CD4-positive, alpha-beta memory T cell (primary cell): Measurements from ENCODE around the gene ALAS1. TPM values are rescaled to one million over a fixed set of nuclear protein-coding genes. Genes with fewer than 3 reads are reported as not detected.
"Not testable (repeated sequence)": the region's sequence is repeated elsewhere in the genome, so short reads cannot be mapped to it uniquely, and the experiment has no call there.

ENCODE experiments used
- CTCF ChIA-PET: fragments of 350-600 bp; sonication (Branson Sonifier 250); formaldehyde crosslinking; loops from one replicate; lab custom pipeline; 2021; ENCODE audit warnings: inconsistent platforms; ENCODE audit not compliant: partially characterized antibody; lab: Charles Lee
- POLR2A ChIA-PET: fragments of 350-600 bp; sonication (Branson Sonifier 250); formaldehyde crosslinking; loops from one replicate; lab custom pipeline; 2021; ENCODE audit not compliant: partially characterized antibody; lab: Charles Lee
- DNase-seq, 5 donors: peaks; one replicate each; pipeline versions ENCODE4 v3.0.0 to v3.0.0-alpha.2; 2020 to 2022; ENCODE audit warnings: mixed read lengths in 1 of 5
- H3K27ac ChIP-seq: one replicate; pipeline ENCODE4 v1.7.0; 2013; ENCODE audit warnings: low read depth, low read length
- H3K27me3 ChIP-seq: 2 replicates; pipeline ENCODE4 v1.7.0; 2013; ENCODE audit warnings: mild to moderate bottlenecking, low read length, moderate library complexity; ENCODE audit not compliant: insufficient read depth
- H3K36me3 ChIP-seq: 2 replicates; pipeline ENCODE4 v1.7.0; 2013; ENCODE audit warnings: mild to moderate bottlenecking, low read length, moderate library complexity; ENCODE audit not compliant: insufficient read depth
- H3K4me1 ChIP-seq: 2 replicates; pipeline ENCODE4 v1.7.0; 2013; ENCODE audit warnings: mild to moderate bottlenecking, low read length, moderate library complexity; ENCODE audit not compliant: insufficient read depth
- H3K4me3 ChIP-seq, 2 donors: one replicate each; pipeline ENCODE4 v1.7.0; 2013; ENCODE audit warnings: low read length in 2 of 2, mild to moderate bottlenecking in 1 of 2
- H3K9me3 ChIP-seq, 2 donors: one replicate each; pipeline ENCODE4 v1.7.0; 2013; ENCODE audit warnings: low read length in 2 of 2, control low read depth in 1 of 2; ENCODE audit not compliant: control insufficient read depth in 1 of 2
- H3K27ac Mint-ChIP-seq, 7 donors: one replicate each; pipeline ENCODE4 v1.8.0; 2020 to 2021; ENCODE audit warnings: mixed read lengths in 7 of 7, mild to moderate bottlenecking in 6 of 7, inconsistent platforms in 3 of 7, moderate library complexity in 3 of 7
- H3K27me3 Mint-ChIP-seq, 2 donors: one replicate each; pipeline ENCODE4 v1.8.0; 2020 to 2021; ENCODE audit warnings: mixed read lengths in 2 of 2
- H3K36me3 Mint-ChIP-seq, 2 donors: one replicate each; pipeline ENCODE4 v1.8.0; 2020 to 2021; ENCODE audit warnings: mixed read lengths in 2 of 2, inconsistent platforms in 1 of 2, mild to moderate bottlenecking in 1 of 2
- H3K4me1 Mint-ChIP-seq, 4 donors: one replicate each; pipeline ENCODE4 v1.8.0; 2020 to 2021; ENCODE audit warnings: mixed read lengths in 4 of 4, mild to moderate bottlenecking in 1 of 4
- H3K4me3 Mint-ChIP-seq, 8 donors: one replicate each; pipeline ENCODE4 v1.8.0; 2020 to 2021; ENCODE audit warnings: mixed read lengths in 8 of 8, mild to moderate bottlenecking in 7 of 8, moderate library complexity in 6 of 8, inconsistent platforms in 3 of 8
- H3K9me3 Mint-ChIP-seq, 8 donors: one replicate each; pipeline ENCODE4 v1.8.0; 2020 to 2021; ENCODE audit warnings: mixed read lengths in 8 of 8, mild to moderate bottlenecking in 5 of 8, inconsistent platforms in 3 of 8, moderate library complexity in 1 of 8
- intact Hi-C: fragments of 100-400 bp; cut with micrococcal nuclease; formaldehyde crosslinking; loops from one replicate; pipeline ENCODE4 v1.15.1; 2023
- polyA plus RNA-seq, 2 donors: library from polyadenylated mRNA; unstranded; fragments of 300-500 nt; fragmentation: Illumina TruSeq; gene quantifications; one replicate each; pipeline ENCODE4 v1.2.3, GENCODE V29; 2021
- total RNA-seq, 2 experiments: library from RNA; stranded (reverse); gene quantifications; one replicate each; pipeline ENCODE4 v1.2.3, GENCODE V29; 2021

ALAS1 gene
- total and polyA plus RNA-seq, 4 experiments from 2014 or later, result 30.0 to 35.4 (median 32.5) TPM

- intact Hi-C loops, H3K4me3 Mint-ChIP-seq: not testable (repeated sequence)
- POLR2A ChIA-PET, result interaction anchor here (0.8 kb wide), 1 partner anchor 9 kb away, joined by 3 read pairs; no protein-coding TSS in a partner anchor
These were observed 27.7 kb upstream of the ALAS1 start for GRCh38 chr3:52170217-52170616.

GRCh38 chr3:52171514-52172261, 26.3 kb upstream of the ALAS1 start:
- Histone ChIP-seq H3K4me3 (no peak overlapping the region), H3K27ac (no peak overlapping the region), H3K27me3 (no peaks in the 10 kb centered on the region), H3K9me3 (no peaks in the 10 kb centered on the region), H3K4me1 (no peaks in the 10 kb centered on the region), H3K36me3 (no peaks in the 10 kb centered on the region)
- POLR2A ChIA-PET, result no interaction called here
- no peaks in the 10 kb centered on the region for H3K36me3 Mint-ChIP-seq
- H3K4me1 Mint-ChIP-seq, result peaks cover 0 to 4% (median under 1%) of the 10 kb centered on the region in 4 donors
- CTCF ChIA-PET, result interaction anchor here (0.8 kb wide), 1 partner anchor 27 kb away, joined by 3 read pairs; no protein-coding TSS in a partner anchor
- intact Hi-C loops, result no loop called here
- no peak overlapping the region for H3K4me3 Mint-ChIP-seq
- no peak overlapping the region for H3K27ac Mint-ChIP-seq
- peaks cover 0 to 2% (median 0%) of the 10 kb centered on the region in 8 donors for H3K9me3 Mint-ChIP-seq
- DNase-seq, result no peak
- H3K27me3 Mint-ChIP-seq, result peaks cover 2% of the 10 kb centered on the region in 2 donors

More at GRCh38 chr3:52170217-52170616, 27.7 kb upstream of the ALAS1 start:
- CTCF ChIA-PET, result interaction anchor here (0.7 to 0.9 kb wide), 4 partner anchors 19 to 146 kb away, joined by 3 to 4 read pairs (median 3); no protein-coding TSS in a partner anchor
- not testable (repeated sequence) for H3K4me1 ChIP-seq, H3K9me3 ChIP-seq, H3K36me3 Mint-ChIP-seq, H3K27ac ChIP-seq, H3K4me1 Mint-ChIP-seq, H3K4me3 ChIP-seq, H3K27ac Mint-ChIP-seq, H3K27me3 ChIP-seq, H3K36me3 ChIP-seq, DNase-seq, H3K27me3 Mint-ChIP-seq, H3K9me3 Mint-ChIP-seq

- Mint-ChIP-seq H3K4me1 (peaks cover 0 to 4% (median under 1%) of the 10 kb centered on the region in 4 donors), H3K9me3 (peaks cover 0 to 2% (median 0%) of the 10 kb centered on the region in 8 donors), H3K4me3 (no peak overlapping the region), H3K27me3 (peaks cover 2% of the 10 kb centered on the region in 2 donors), H3K36me3 (no peaks in the 10 kb centered on the region), H3K27ac (no peak overlapping the region)
- no peak for DNase-seq
- no peak overlapping the region for H3K27ac ChIP-seq
- ChIA-PET CTCF (interaction anchor here (0.8 kb wide), 1 partner anchor 28 kb away, joined by 3 read pairs; no protein-coding TSS in a partner anchor), POLR2A (no interaction called here)
- intact Hi-C loops, result no loop called here
- H3K4me3 ChIP-seq, result no peak overlapping the region
- no peaks in the 10 kb centered on the region for H3K9me3 ChIP-seq
- H3K4me1 ChIP-seq, result no peaks in the 10 kb centered on the region
- H3K27me3 ChIP-seq, result no peaks in the 10 kb centered on the region
- no peaks in the 10 kb centered on the region for H3K36me3 ChIP-seq
These were observed 25.6 kb upstream of the ALAS1 start for GRCh38 chr3:52172262-52172757.

- no peak overlapping the region for H3K27ac ChIP-seq
- no peaks in the 10 kb centered on the region for H3K36me3 ChIP-seq
- peaks cover 0 to 2% (median 0%) of the 10 kb centered on the region in 8 donors for H3K9me3 Mint-ChIP-seq
- H3K4me1 Mint-ChIP-seq, result peaks cover 0 to 4% (median under 1%) of the 10 kb centered on the region in 4 donors
- ChIA-PET POLR2A (no interaction called here), CTCF (no interaction called here)
- H3K4me1 ChIP-seq, result no peaks in the 10 kb centered on the region
- H3K4me3 ChIP-seq, result no peak overlapping the region
- intact Hi-C loops, result no loop called here
- no peaks in the 10 kb centered on the region for H3K36me3 Mint-ChIP-seq
- H3K27me3 ChIP-seq, result no peaks in the 10 kb centered on the region
- H3K4me3 Mint-ChIP-seq, result no peak overlapping the region
- peak overlapping the region in 2 of 7 donors; percentile 14 to 77 for H3K27ac Mint-ChIP-seq
- DNase-seq, result no peak
- H3K27me3 Mint-ChIP-seq, result peaks cover 0 to 2% of the 10 kb centered on the region in 2 donors
- no peaks in the 10 kb centered on the region for H3K9me3 ChIP-seq
These were observed 24.9 kb upstream of the ALAS1 start for GRCh38 chr3:52173101-52173500.

DNA sequence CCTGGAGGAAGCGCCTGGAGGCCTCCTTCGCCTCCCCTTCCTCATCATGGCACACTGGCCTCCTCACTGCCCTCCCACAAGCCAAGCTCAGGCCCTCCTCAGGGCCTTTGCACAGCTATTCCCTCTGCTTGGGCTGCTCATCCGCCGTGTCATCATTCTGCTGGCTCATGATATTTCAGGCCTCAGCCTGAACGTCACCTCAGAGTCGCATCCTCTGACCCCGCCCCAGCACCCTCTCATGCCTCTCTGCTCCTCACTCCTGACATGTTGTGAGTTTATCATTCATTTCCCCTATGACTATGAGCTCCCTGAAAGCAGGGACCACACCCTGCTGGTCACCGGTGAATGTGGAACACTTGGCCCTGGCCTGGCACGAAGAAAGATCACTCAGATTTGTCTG, 23.1 kb upstream of the ALAS1 start:
- H3K27ac ChIP-seq, result no peak overlapping the region
- Mint-ChIP-seq H3K4me3 (peak overlapping the region in 1 of 8 donors; percentile 33), H3K4me1 (peaks cover 0 to 4% (median under 1%) of the 10 kb centered on the region in 4 donors), H3K27me3 (no peaks in the 10 kb centered on the region), H3K27ac (peak overlapping the region in 1 of 7 donors; percentile 40), H3K9me3 (no peaks in the 10 kb centered on the region), H3K36me3 (no peaks in the 10 kb centered on the region)
- no peaks in the 10 kb centered on the region for H3K27me3 ChIP-seq
- POLR2A ChIA-PET, result no interaction called here
- no peaks in the 10 kb centered on the region for H3K9me3 ChIP-seq
- no peaks in the 10 kb centered on the region for H3K4me1 ChIP-seq
- no peaks in the 10 kb centered on the region for H3K36me3 ChIP-seq
- intact Hi-C loops, result no loop called here
- no peak for DNase-seq
- CTCF ChIA-PET, result no interaction called here
- H3K4me3 ChIP-seq, result no peak overlapping the region

DNA sequence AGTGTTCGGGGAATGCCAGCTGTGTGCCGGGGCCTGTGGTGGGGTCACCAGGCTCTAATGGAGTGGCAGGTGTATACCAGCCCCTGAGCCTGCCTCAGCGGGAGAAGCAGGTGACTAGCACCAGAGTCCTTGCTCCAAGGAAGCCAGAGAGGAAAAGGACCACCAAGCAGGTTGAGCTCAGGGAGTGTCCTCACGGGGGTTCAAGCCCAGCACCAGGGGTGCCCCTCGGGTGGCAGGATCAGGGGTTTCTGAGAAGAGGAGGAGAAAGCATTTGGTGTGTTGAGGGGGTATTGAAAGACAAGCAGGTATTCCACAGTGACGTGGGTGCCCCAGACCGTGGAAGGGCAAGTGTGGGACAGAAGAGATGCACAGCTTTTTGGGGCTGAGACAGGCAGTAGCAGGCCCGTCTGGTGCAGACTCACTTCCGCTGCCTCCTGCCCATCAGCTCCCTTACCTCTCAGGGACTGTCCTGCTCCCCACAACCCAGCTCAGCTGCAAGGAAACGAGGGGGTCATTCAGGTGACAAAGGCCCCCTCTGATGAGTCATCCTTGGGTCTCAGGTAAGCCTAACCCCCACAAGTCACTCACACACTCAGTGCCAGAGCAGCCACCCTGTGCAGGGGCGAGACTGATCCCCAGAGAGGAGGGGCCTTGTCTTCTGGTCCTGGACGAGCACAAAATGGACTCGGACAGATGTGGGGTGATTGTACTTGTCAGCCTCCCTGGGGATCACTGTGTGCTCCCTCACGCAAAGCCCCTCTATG, 22.4 kb upstream of the ALAS1 start:
- Mint-ChIP-seq H3K27ac (peak overlapping the region in 2 of 7 donors; percentile 40 to 52), H3K4me1 (peaks cover 0 to 4% (median 2%) of the 10 kb centered on the region in 4 donors), H3K4me3 (no peak overlapping the region), H3K36me3 (no peaks in the 10 kb centered on the region), H3K9me3 (no peaks in the 10 kb centered on the region), H3K27me3 (no peaks in the 10 kb centered on the region)
- Histone ChIP-seq H3K4me3 (no peak overlapping the region), H3K27ac (no peak overlapping the region), H3K27me3 (no peaks in the 10 kb centered on the region), H3K9me3 (no peaks in the 10 kb centered on the region), H3K36me3 (no peaks in the 10 kb centered on the region), H3K4me1 (no peaks in the 10 kb centered on the region)
- ChIA-PET POLR2A (no interaction called here), CTCF (no interaction called here)
- intact Hi-C loops, result no loop called here
- no peak for DNase-seq

DNA sequence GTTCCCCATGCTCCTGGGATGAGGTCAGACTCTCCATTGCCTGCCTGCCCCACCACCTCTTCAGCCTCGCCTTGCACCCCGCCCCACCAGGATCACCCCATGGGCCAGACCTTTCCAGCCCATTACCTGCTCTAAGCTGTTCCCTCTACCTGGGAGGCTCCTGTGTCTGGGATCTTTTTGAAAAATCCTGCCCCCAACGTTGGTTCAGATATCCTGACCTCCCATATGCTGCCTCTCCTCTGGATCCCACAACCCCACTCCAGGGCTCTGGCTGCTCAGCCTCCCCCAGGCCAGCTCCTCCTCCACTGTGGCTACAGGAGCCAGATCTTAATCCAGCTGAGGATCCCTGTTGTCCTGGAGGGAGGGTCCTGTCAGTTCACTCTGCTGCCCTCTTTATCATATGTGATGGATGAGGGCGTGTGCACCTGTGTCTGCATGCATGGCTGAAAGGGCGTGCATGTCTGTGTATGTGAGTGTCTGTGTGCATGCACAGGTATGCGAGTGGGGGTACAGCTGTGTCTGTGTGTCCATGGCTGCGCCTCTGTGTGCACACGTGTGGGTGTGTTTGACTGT, 21.7 kb upstream of the ALAS1 start:
- H3K4me3 ChIP-seq, result no peak overlapping the region
- Mint-ChIP-seq H3K27ac (peak overlapping the region in 1 of 7 donors; percentile 18), H3K9me3 (no peaks in the 10 kb centered on the region), H3K27me3 (no peaks in the 10 kb centered on the region), H3K4me3 (no peak overlapping the region), H3K4me1 (peaks cover 0 to 6% (median 2%) of the 10 kb centered on the region in 4 donors), H3K36me3 (no peaks in the 10 kb centered on the region)
- intact Hi-C loops, result no loop called here
- H3K36me3 ChIP-seq, result no peaks in the 10 kb centered on the region
- H3K4me1 ChIP-seq, result no peaks in the 10 kb centered on the region
- H3K27ac ChIP-seq, result no peak overlapping the region
- DNase-seq, result no peak
- no peaks in the 10 kb centered on the region for H3K9me3 ChIP-seq
- H3K27me3 ChIP-seq, result no peaks in the 10 kb centered on the region
- CTCF ChIA-PET, result no interaction called here
- POLR2A ChIA-PET, result no interaction called here
